PC-3 (cell line): Measurements from ENCODE around the gene ACP6. TPM values are rescaled to one million over a fixed set of nuclear protein-coding genes. Genes with fewer than 3 reads are reported as not detected.

Experiments used
- ATAC-seq: fragments of 200-7000 bp; cut with Tn5 transposase; 2 replicates; pipeline ENCODE4 v1.9.1; 2020; ENCODE audit warnings: mild to moderate bottlenecking, moderate library complexity
- BruUV-seq: library from RNA; stranded (reverse); fragments of 400-500 nt; replicated peaks from 2 replicates; lab custom pipeline; 2021; lab: Mats Ljungman, UMichigan
- CTCF ChIA-PET: fragments of 300-600 bp; sonication (Branson Sonifier 250); formaldehyde crosslinking; loops from one replicate; lab custom pipeline; 2022; ENCODE audit warnings: antibody characterized with exemption; lab: Charles Lee
- POLR2A ChIA-PET: fragments of 300-600 bp; sonication (Branson Sonifier 250); formaldehyde crosslinking; loops from one replicate; lab custom pipeline; 2022; ENCODE audit warnings: antibody characterized with exemption; ENCODE audit not compliant: unreplicated experiment; lab: Charles Lee
- DNase-seq: peaks from one replicate; pipeline ENCODE4 v3.0.0-alpha.2; 2015
- H2AFZ ChIP-seq: fragments of 300-600 bp; sonication (generic); 2 replicates; pipeline ENCODE4 v1.6.0; 2016; ENCODE audit warnings: antibody characterized with exemption, low read length
- H3F3A ChIP-seq: fragments of 300-600 bp; sonication (generic); one replicate; pipeline ENCODE4 v1.6.0; 2017; ENCODE audit warnings: antibody characterized with exemption, low read length, control low read depth, mild to moderate bottlenecking; ENCODE audit not compliant: unreplicated experiment
- H3K27ac ChIP-seq: fragments of 300-600 bp; sonication (generic); 2 replicates; pipeline ENCODE4 v1.5.1; 2016; ENCODE audit warnings: mild to moderate bottlenecking, low read length
- H3K27me3 ChIP-seq: fragments of 300-600 bp; sonication (generic); 2 replicates; pipeline ENCODE4 v1.6.1; 2016; ENCODE audit warnings: low read length, mixed read lengths
- H3K36me3 ChIP-seq: fragments of 300-600 bp; sonication (generic); 2 replicates; pipeline ENCODE4 v1.6.1; 2016; ENCODE audit warnings: low read depth, mixed run types, low read length, mixed read lengths
- H3K4me1 ChIP-seq: fragments of 300-600 bp; sonication (generic); 2 replicates; pipeline ENCODE4 v1.5.1; 2016; ENCODE audit warnings: low read length; ENCODE audit not compliant: insufficient read depth
- H3K4me2 ChIP-seq: fragments of 300-600 bp; sonication (generic); 2 replicates; pipeline ENCODE4 v1.6.0; 2016; ENCODE audit warnings: low read length
- H3K4me3 ChIP-seq: fragments of 300-600 bp; sonication (generic); 2 replicates; pipeline ENCODE4 v1.5.1; 2016; ENCODE audit warnings: mild to moderate bottlenecking, low read length, mixed read lengths
- H3K79me2 ChIP-seq: fragments of 300-600 bp; sonication (generic); 2 replicates; pipeline ENCODE4 v1.6.1; 2017; ENCODE audit warnings: low read length, mixed read lengths
- H3K9ac ChIP-seq: fragments of 300-600 bp; sonication (generic); 2 replicates; pipeline ENCODE4 v1.6.0; 2016; ENCODE audit warnings: mild to moderate bottlenecking, low read length
- H3K9me2 ChIP-seq: fragments of 300-600 bp; sonication (generic); replicated peaks from 2 replicates; pipeline ENCODE4 v1.6.1; 2016; ENCODE audit warnings: mixed run types, low read length, mixed read lengths
- H3K9me3 ChIP-seq: fragments of 300-600 bp; sonication (generic); 2 replicates; pipeline ENCODE4 v1.6.1; 2016; ENCODE audit warnings: low read length, mixed read lengths
- H4K20me1 ChIP-seq: fragments of 300-600 bp; sonication (generic); 2 replicates; pipeline ENCODE4 v1.6.1; 2016; ENCODE audit warnings: low read length, mixed read lengths
- EZH2 ChIP-seq: fragments of 300-600 bp; sonication (generic); IDR thresholded peaks from one replicate; pipeline ENCODE4 v1.6.1; 2017; ENCODE audit warnings: antibody characterized with exemption, mild to moderate bottlenecking, low read length; ENCODE audit not compliant: unreplicated experiment
- EZH2phosphoT487 ChIP-seq: fragments of 300-600 bp; sonication (generic); IDR thresholded peaks from 2 replicates; pipeline ENCODE4 v1.6.1; 2018; ENCODE audit warnings: mild to moderate bottlenecking, antibody characterized with exemption, low read length, borderline replicate concordance
- intact Hi-C: fragments of 100-400 bp; cut with micrococcal nuclease; formaldehyde crosslinking; loops from 2 replicates; pipeline ENCODE4 v1.9.0; 2023
- total RNA-seq: library from RNA; depleted of rRNA; stranded (reverse); fragments of >200 nt; gene quantifications from 2 replicates; pipeline ENCODE4 v1.2.3, GENCODE V29; 2014
- TF ChIP-seq, protein P1 (sequence below): fragments of 300-600 bp; sonication (generic); conservative IDR thresholded peaks from 2 replicates; pipeline ENCODE4 v1.5.1; 2017; ENCODE audit warnings: antibody characterized with exemption, low read depth, mild to moderate bottlenecking, low read length

ACP6 gene
- total RNA-seq, 1 experiment from 2014 or later, result 51.2 TPM

DNA sequence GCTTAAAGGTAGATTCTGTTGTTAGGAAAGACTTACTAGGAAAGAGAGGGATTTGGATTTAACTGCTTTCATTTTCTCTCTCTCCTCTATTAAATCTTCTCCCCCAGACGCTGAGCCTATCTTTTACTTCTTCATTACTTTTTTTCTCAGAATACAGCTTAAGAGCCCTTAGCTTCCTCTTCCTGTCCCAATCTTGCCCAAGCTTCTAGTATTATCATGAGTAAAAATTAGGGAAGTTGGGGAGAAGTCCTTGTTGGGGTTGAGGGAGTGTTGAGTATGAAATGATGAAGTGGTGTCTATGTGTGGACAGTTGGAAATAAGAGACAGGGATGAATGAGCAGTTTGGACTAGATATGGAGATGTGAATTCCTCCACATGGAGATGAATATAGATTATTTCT, 35.0 kb downstream of the ACP6 start:
- TF ChIP-seq EZH2, result no peak
- no peak for TF ChIP-seq EZH2phosphoT487
- TF ChIP-seq, protein P1, sequence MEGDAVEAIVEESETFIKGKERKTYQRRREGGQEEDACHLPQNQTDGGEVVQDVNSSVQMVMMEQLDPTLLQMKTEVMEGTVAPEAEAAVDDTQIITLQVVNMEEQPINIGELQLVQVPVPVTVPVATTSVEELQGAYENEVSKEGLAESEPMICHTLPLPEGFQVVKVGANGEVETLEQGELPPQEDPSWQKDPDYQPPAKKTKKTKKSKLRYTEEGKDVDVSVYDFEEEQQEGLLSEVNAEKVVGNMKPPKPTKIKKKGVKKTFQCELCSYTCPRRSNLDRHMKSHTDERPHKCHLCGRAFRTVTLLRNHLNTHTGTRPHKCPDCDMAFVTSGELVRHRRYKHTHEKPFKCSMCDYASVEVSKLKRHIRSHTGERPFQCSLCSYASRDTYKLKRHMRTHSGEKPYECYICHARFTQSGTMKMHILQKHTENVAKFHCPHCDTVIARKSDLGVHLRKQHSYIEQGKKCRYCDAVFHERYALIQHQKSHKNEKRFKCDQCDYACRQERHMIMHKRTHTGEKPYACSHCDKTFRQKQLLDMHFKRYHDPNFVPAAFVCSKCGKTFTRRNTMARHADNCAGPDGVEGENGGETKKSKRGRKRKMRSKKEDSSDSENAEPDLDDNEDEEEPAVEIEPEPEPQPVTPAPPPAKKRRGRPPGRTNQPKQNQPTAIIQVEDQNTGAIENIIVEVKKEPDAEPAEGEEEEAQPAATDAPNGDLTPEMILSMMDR, result no peak
- no TSS peak for BruUV-seq

DNA sequence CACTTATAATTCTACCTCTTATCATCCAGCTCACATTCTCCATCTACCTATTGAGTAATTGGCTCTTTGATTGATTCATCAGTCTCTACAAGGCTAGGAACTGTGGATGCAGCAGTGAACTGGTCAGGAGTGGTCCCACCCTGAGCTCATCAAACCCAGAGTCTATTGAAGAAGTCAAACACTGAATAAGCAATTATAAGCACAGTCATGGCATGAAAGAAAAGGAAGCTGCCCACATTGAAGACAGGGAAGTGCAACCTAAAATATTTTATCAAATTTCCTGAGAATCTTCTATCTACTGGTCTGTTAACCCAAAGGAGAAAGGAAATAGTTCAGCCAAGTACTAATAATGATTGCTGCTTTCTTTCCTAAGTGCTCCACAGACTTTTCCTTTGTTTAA, 35.7 kb downstream of the ACP6 start:
- Histone ChIP-seq H3K36me3 (no peaks in the 10 kb centered on the region; the same call in 1 of the 2 replicates), H3K79me2 (no peaks in the 10 kb centered on the region), H3K27ac (no peak overlapping the region), H3K9ac (no peak overlapping the region), H3K4me1 (no peaks in the 10 kb centered on the region), H3K9me3 (no peaks in the 10 kb centered on the region), H3K4me2 (no peak overlapping the region), H3F3A (no peaks in the 10 kb centered on the region), H3K9me2 (no peaks in the 10 kb centered on the region), H3K27me3 (no peaks in the 10 kb centered on the region), H3K4me3 (no peak overlapping the region), H2AFZ (no peak overlapping the region), H4K20me1 (no peaks in the 10 kb centered on the region)
- BruUV-seq, result no TSS peak
- intact Hi-C loops, result no loop called here
- no peak for DNase-seq
- POLR2A ChIA-PET, result no interaction called here
- TF ChIP-seq, protein P1, result no peak
- TF ChIP-seq EZH2phosphoT487, result no peak
- no peak for ATAC-seq
- CTCF ChIA-PET, result interaction anchor here (0.7 to 1.0 kb wide), 2 partner anchors 22 to 147 kb away, joined by 3 to 5 read pairs; no protein-coding TSS in a partner anchor

More for the DNA sequence above, 35.0 kb downstream of the ACP6 start:
- ATAC-seq (no peak), DNase-seq (no peak)
- Histone ChIP-seq H3K36me3 (no peaks in the 10 kb centered on the region; the same call in 1 of the 2 replicates), H3K9me2 (no peaks in the 10 kb centered on the region), H4K20me1 (no peaks in the 10 kb centered on the region), H3K79me2 (no peaks in the 10 kb centered on the region), H2AFZ (no peak overlapping the region), H3K27ac (no peak overlapping the region), H3K27me3 (no peaks in the 10 kb centered on the region), H3K9ac (no peak overlapping the region), H3K9me3 (no peaks in the 10 kb centered on the region), H3K4me2 (no peak overlapping the region), H3F3A (no peaks in the 10 kb centered on the region), H3K4me1 (0 out of 2 replicates have a peak, but pooled peaks cover 1% of the 10 kb centered on the region), H3K4me3 (no peak overlapping the region)
- POLR2A ChIA-PET, result no interaction called here
- CTCF ChIA-PET, result interaction anchor here (1.0 kb wide), 1 partner anchor 23 kb away, joined by 3 read pairs; no protein-coding TSS in a partner anchor
- intact Hi-C loops, result no loop called here

GRCh38 chr1:147633759-147634158, 36.6 kb downstream of the ACP6 start:
- Histone ChIP-seq H2AFZ (no peak overlapping the region), H3K4me1 (no peaks in the 10 kb centered on the region), H3K9me2 (no peaks in the 10 kb centered on the region), H3K79me2 (no peaks in the 10 kb centered on the region), H3F3A (no peaks in the 10 kb centered on the region), H4K20me1 (no peaks in the 10 kb centered on the region), H3K27ac (no peak overlapping the region), H3K36me3 (no peaks in the 10 kb centered on the region; the same call in 1 of the 2 replicates), H3K4me3 (no peak overlapping the region), H3K27me3 (no peaks in the 10 kb centered on the region), H3K9me3 (no peaks in the 10 kb centered on the region), H3K4me2 (no peak overlapping the region), H3K9ac (no peak overlapping the region)
- ChIA-PET CTCF (no interaction called here), POLR2A (no interaction called here)
- TF ChIP-seq EZH2 (no peak), EZH2phosphoT487 (no peak)
- TF ChIP-seq, protein P1, result no peak
- ATAC-seq (no peak), DNase-seq (no peak)
- intact Hi-C loops, result no loop called here
- no TSS peak for BruUV-seq
